HFF-Myc (cell line): ENCODE measurements around the gene CTTN.

Source experiments
- DNase-seq: peaks from one replicate; pipeline ENCODE4 v3.0.0-alpha.2; 2011; ENCODE audit warnings: low read depth; ENCODE audit errors: extremely low read depth
- H3K4me3 ChIP-seq: replicated peaks from 2 replicates; pipeline ENCODE4 v1.5.1; 2011; ENCODE audit warnings: low read depth, mild to moderate bottlenecking, control low read depth, low read length
- CTCF ChIP-seq: IDR thresholded peaks from 2 replicates; pipeline ENCODE4 v1.5.1; 2012; ENCODE audit warnings: mild to moderate bottlenecking, low read depth, low read length, control low read depth; ENCODE audit errors: missing control alignments

Gene CTTN

GRCh38 chr11:70415191-70415590 is 16.9 kb downstream of the CTTN start:
- H3K4me3 ChIP-seq, result no peak overlapping the region
- peak; percentile 15 for DNase-seq
- TF ChIP-seq CTCF, result peak; percentile 45

- DNase-seq, result peak; percentile 42
- no peak for TF ChIP-seq CTCF
- no peak overlapping the region for H3K4me3 ChIP-seq
Measured at GRCh38 chr11:70415642-70416395, 17.5 kb downstream of the CTTN start.

- no peak for TF ChIP-seq CTCF
Measured at GRCh38 chr11:70416881-70417280, 18.6 kb downstream of the CTTN start.

GRCh38 chr11:70418130-70418529 is 19.8 kb downstream of the CTTN start:
- no peak for DNase-seq
- no peak for TF ChIP-seq CTCF
- H3K4me3 ChIP-seq, result no peak overlapping the region

More at GRCh38 chr11:70416881-70417280, 18.6 kb downstream of the CTTN start:
- H3K4me3 ChIP-seq, result no peak overlapping the region
- no peak for DNase-seq

GRCh38 chr11:70419307-70420007 is 21.1 kb downstream of the CTTN start:
- TF ChIP-seq CTCF, result no peak
- no peak overlapping the region for H3K4me3 ChIP-seq
- no peak for DNase-seq

GRCh38 chr11:70420008-70420464 is 21.7 kb downstream of the CTTN start:
- DNase-seq, result no peak
- TF ChIP-seq CTCF, result no peak
- H3K4me3 ChIP-seq, result no peak overlapping the region

GRCh38 chr11:70420496-70420895 is 22.2 kb downstream of the CTTN start:
- H3K4me3 ChIP-seq, result no peak overlapping the region
- no peak for DNase-seq
- TF ChIP-seq CTCF, result no peak
